Stimulated activated CD4-positive, alpha-beta T cell treated with anti-CD3 and anti-CD28 coated beads, Interleukin-1b, Interleukin-23, amount 100 ng/mL, for 48 hours (primary cell): Measurements from ENCODE around the gene TMEM185A.
"Not testable (repeated sequence)": the region's sequence is repeated elsewhere in the genome, so short reads cannot be mapped to it uniquely, and the experiment has no call there.

ENCODE experiments used
- DNase-seq: peaks from one replicate; pipeline ENCODE4 v3.0.0-alpha.2; 2020

TMEM185A gene

GRCh38 chrX:149631234-149632165, at the start of gene TMEM185A:
Gene TMEM185A (minus strand): TSS chrX:149631792. CDS start chrX:149631580, 212 bp downstream.
- peak; percentile 73 for DNase-seq

GRCh38 chrX:149681182-149681581, 49.6 kb upstream of the TMEM185A start:
- DNase-seq, result no peak

DNA sequence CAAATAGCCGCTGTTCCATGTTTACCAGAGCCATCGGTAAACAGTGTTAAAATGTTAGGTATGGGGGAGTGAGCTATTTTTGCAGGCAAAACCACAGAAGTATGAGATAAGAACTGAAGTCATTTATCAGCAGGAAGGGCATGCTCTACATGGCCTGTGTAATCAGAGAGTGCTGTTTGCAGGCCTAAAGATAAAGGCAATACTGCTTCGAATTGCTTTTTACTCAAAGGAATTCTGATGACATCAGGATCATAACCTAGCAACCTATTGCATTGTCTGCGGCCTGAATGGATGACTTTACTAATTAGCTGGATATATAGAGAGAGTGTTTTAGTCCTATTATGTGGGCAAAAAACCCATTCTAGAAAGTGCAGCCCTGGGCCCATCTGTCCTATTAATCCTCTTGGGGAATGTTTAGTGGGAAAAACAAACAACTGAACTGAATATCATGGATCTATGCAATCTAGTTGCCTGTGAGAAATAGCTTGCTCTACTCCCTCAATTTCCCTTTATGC, 47.6 kb upstream of the TMEM185A start:
- DNase-seq, result not testable (repeated sequence)

- DNase-seq, result not testable (repeated sequence)
These were observed 44.0 kb upstream of the TMEM185A start for GRCh38 chrX:149675554-149675953.

DNA sequence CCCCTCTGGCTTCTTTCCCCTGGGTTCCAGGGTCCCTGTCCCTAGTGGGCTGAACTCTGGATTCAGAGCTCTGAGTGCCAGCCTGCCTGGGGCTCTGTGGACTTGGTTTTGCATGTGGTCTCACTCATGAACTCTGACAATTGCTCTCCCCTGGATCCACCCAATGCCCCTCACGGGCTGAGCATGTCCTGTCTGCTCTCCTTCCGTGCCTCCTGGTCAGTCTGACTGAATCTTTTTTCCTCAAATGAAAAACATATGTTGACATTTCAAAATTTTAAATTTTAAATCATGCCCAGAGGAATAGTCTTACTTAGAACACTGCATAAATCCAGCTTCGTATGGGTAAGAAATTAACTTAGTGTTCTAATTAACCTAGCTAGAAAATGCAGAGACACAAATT, 43.5 kb upstream of the TMEM185A start:
- DNase-seq, result not testable (repeated sequence)

DNA sequence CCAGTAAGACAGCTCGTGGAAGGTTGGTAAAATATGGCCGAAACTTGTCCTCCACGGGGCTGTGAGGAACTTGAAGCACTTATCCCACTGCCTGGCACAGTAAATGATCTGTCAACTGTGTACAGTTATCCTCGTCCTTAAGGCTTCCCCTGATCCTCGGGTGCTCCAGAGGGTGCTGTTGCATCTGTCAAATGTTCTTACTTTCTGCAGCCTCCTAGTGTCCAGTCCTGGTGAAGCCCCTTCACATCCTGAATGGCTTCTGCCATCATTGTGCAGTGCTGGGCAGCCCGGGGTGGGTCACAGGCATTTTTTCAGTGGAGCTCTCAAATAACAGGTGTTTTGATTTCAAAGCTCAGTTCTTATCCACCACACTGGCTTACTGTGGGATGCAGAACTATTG, 29.0 kb upstream of the TMEM185A start:
- DNase-seq, result not testable (repeated sequence)

- DNase-seq, result not testable (repeated sequence)
These were observed 24.8 kb upstream of the TMEM185A start for GRCh38 chrX:149656260-149656884.

DNA sequence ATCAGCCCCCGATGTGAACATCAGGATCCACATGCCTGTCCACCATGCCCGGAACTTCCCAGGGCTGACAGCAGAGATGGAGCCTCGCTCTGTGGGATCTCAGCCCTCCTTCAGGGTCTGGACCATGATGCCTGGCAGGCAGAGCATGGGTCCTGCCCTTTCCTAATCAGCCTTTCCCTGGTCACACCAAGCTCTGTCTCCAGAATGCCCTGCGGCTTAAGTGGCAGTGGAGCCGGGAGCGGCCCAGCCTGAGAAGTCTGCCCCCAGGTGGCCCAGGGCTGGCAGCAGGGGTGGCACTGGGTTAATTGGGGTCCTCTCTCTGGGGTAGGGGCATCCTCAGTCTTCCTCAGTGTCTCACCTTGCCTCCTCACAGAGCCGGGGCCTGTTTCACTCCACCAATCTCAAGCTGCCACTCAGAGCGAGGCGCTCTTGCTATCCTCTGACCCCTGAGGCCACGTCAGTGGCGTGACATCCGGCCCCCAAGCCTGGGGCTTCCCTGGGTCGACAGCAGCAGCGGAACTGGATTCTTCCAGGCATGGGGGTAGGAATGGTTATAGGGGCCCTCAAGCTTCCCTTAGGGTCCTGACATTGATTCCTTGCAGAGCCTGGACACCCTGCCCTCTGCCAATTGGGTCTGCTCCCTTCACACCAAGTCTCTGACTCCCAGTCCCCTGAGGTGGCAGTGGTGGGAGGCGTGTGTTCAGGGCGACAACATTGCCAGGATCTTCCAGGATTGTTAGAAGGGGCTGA, 20.8 kb upstream of the TMEM185A start:
- no peak for DNase-seq

DNA sequence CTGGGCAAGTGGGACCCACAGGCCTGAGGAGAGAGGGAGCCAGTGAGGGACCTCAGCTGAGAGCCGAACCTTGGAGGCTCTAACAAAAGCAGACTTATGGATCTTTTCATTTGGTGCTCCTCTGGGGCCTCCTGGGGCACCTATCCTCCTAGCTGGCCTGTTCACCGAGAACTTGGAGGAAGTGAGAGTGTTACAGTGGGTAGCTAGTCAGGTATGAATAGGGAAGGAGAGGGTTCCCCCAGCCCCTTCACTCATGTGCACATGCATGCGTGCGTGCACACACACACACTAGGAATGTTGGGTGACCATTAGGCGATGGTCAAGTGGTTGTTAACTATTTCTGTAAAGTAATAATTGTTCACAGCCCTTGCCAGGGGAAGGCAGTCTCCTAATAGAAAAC, 18.6 kb upstream of the TMEM185A start:
- no peak for DNase-seq

DNA sequence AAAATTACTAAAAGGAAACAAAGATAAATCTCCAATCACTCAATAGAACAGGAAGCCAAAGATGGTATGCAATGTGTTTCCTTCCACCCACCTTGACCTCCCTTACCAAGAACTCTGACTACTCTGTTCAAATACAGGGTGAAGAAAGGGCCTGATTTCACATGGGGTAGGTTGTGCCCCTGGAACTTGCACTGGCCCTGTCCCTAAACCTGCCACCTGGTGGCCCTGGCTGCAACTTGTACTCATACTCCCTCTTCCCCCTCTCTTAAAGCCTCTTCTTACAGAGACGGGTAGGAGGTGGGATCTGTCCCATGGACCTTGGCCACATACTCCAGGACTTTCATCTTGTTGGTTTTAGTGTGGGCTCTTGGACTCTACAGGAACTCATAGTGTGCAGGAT, 17.3 kb upstream of the TMEM185A start:
- DNase-seq, result no peak

DNA sequence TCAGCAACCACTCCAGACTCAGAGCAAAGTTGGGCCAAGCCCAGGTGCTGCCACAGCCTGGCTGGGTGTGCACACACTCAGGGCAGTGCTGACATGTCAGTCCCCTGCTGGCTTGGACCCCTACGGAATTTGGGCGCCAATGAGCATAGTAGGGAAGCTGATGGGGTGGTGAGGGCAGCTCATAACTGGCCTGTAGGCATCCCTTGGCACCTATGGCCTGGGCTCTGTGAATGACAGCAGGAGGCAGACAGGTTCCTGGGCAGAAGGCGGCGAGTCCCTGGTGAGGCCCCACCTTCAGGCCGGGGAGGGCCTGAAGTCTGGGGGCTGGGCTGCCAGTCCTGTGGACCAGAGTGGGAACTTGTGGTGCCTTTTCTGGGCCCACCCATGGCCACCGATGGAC, 15.9 kb upstream of the TMEM185A start:
- no peak for DNase-seq

DNA sequence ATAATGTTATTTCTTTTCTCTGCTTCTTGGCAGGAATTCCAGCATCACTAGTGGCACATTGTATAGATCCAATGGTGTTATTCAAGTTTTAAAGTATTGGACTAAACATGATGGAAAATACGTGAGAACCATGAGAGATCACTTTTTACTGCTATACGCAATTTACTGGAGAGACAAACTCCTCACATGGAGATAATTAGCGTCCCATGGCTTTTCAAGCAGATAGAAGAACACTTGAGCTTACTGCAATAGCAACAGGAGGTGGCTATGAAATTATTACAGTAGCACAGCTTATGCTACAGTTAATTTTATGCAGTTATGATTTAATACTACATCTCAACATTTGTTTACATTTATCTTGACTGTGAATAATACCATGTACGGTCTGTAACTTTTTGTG, 11.9 kb upstream of the TMEM185A start:
- DNase-seq, result no peak

GRCh38 chrX:149641835-149642234, 10.2 kb upstream of the TMEM185A start:
- no peak for DNase-seq

DNA sequence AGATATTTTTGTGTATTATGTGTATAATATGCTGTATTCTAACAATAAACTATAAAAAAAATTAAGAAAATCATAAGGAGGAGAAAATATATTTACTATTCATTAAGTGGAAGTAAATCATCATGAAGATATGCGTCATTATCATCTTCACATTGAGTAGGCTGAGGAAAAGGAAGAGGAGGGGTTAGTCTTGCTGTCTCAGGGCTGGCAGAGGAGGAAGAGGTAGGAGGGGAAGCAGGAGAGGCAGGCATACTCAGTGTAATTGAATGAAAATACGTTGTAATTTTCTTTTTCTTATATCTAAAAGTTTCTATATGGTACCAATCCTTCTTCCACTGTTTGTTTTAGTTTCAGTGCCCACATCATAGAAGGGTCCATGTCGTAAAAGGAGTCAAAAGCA, 9.8 kb upstream of the TMEM185A start:
- DNase-seq, result no peak

DNA sequence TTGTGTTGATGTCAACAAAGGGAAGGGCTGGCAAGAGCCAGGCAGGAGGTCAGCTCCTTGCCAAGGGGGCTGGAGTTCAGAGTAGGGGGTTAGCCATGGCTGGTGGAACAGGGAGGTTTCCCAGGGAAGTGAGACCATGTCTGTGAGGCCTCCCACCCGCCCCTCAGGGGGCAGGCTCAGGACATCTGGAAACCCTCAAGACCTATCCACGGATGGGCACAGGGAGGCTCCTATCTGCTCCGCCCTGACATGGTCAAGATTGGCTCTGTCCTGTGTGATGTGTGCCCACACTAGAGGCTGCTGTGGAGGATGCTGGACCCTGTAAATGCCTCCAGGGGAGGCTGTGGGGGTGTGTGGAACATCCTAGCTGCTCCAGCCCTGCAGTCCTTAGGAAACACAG, 8.0 kb upstream of the TMEM185A start:
- DNase-seq, result no peak

- DNase-seq, result no peak
These were observed 7.3 kb upstream of the TMEM185A start for GRCh38 chrX:149638860-149639259.

GRCh38 chrX:149633511-149633910, 1.9 kb upstream of the TMEM185A start:
- no peak for DNase-seq

DNA sequence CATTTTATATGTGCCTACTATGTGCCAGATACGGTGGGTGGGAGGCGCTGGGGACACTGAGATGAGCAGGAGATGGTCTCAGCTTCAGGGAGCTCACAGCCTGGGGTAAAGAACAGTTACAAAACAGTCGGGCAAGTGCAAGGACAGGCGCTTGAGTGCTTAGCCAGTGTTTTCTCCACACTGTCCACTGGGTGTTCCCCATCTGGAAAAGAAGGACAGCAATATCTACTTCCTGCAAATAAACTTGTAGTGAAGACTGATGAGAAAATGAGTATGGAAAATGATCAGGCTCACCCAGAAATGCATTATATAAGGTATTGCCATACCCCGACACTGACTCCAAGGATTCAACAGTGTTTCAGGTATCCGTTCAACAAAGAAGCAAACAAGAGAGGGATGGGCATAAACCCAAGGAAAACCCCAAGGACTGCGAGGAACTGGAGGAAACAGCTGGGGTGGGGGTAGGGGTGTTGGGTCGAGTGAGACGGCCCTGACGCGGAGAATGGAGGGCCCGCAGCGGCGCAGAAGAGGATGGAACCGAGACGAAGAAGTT, 835 bp downstream of the TMEM185A start:
- DNase-seq, result no peak

- DNase-seq, result no peak
These were observed 1.7 kb downstream of the TMEM185A start for GRCh38 chrX:149629730-149630387.

DNA sequence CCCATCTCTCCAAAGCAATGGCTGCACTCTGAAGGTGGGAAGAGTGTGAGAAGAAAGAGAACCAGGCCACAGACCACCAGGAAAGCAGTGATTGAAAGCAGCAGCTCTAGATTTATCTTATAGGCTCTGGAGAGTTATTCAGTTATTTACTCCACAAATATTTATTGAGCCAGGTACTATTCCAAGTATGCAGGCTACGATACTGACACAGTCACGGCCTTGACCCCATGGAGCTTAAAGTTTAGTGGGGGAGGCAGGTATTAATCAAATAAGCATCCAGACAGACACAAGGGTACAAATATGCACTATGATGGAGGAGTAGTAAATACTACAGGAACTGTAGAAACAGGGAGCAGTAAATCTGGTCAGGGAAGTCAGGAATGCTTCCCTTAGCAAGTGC, 2.8 kb downstream of the TMEM185A start:
- DNase-seq, result no peak

DNA sequence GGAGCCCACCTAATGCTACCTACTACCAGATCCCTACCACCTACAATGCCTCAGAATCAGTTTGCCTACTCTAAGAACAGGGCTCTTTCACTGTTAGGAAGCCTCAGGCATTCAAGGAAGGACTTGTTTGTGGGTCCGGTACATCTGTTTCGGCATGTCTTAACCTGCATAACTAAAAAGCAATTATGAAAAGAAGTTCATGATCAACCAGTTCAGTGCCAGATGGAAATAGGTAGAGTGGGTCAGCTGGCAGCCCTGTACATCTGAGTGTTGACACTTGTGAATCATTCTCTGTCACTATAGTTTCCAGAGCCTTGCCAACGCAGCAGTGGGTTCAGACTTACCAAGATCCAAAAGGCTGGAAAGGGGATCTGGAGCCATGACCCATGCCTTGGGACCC, 3.3 kb downstream of the TMEM185A start:
- no peak for DNase-seq

GRCh38 chrX:149626829-149627228, 4.8 kb downstream of the TMEM185A start:
- not testable (repeated sequence) for DNase-seq
